Subcutaneous adipose tissue (tissue), 4 donors: ENCODE data around the gene ZFPM1. TPM values are rescaled to one million over a fixed set of nuclear protein-coding genes. Genes with fewer than 3 reads are reported as not detected.

ENCODE experiments used
- CTCF ChIP-seq: fragments of 450-650 bp; IDR thresholded peaks from one replicate; pipeline ENCODE4 v1.5.1; 2016; ENCODE audit warnings: low read depth, mild to moderate bottlenecking, control low read depth, antibody characterized with exemption, moderate library complexity
- total RNA-seq, 4 donors: library from RNA; depleted of rRNA; stranded (reverse); fragments of >200 nt; gene quantifications; one replicate each; pipeline ENCODE4 v1.1.0, GENCODE V29; 2016

Gene ZFPM1
- total RNA-seq, 4 donors from 2014 or later: 0.17 to 0.57 (median 0.44) TPM; not detected in 1

DNA sequence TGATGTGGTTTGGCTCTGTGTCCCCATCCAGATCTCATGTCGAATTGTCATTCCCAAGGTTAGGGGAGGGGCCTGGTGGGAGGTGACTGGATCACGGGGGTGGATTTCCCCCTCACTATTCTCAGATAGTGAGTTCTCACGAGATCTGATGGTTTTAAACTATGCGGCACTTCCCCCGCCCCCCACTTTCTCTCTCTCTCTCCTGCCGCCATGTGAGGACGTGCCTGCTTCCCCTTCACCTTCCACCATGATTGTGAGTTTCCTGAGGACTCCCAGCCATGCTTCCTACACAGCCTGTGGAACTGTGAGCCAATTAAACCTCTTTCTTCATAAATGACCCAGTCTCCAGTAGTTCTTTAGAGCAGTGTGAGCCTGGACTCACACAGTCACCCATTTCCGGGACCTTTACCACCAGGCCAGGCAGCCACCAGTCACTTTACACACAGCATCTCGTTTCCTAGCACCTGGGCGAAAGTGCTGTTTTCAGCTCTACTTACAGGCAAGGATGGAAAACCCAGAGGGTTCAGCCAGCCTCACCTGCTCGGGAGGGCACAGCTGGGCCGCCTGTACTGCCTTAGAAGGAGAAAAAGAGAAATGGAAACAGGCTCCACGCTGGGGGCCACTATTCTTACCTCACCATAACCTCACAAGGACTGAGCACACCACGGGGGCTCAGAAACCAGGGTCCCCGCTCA is 103.4 kb downstream of the ZFPM1 start:
- no peak for TF ChIP-seq CTCF

DNA sequence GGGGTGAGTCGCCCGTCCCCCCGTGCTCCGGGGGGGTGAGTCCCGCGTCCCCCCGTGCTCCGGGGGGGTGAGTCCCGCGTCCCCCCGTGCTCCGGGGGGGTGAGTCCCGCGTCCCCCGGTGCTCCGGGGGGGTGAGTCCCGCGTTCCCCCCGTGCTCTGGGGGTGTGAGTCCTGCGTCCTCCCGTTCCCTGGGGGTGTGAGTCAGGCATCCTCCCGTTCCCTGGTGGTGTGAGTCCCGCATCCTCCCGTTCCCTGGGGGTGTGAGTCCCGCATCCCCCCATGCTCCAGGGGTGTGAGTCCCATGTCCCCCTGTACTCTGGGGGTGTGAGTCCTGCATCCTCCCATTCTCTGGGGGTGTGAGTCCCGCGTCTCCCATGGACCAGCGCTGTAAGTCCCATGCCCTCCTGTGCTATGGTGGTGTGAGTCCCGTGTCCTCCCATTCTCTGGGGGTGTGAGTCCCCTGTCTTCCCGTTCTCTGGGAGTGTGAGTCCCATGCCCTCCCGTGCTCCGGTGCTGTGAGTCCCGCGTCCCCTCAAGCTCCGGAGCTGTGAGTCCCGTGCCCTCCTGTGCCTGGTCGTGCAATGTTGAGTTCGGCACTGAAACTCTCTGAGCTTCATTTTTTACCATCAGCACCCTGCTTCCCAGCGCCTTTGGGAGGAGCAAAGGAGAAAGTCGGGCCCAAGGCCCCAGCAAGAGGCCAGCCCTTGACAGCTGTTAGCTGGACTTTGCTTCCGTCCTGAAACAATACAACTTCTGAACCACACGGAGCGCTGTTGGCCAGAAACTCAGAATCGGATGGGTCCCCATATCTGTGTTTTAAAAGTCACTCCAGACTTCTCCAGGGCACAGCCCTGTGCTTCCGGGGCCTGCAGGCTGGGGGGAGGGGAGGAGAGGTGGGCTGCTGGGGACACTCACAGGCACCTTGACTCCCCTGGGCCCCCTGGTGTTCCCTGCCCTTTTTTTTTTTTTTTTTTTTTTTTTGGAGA is 105.7 kb downstream of the ZFPM1 start:
- TF ChIP-seq CTCF: no peak

DNA sequence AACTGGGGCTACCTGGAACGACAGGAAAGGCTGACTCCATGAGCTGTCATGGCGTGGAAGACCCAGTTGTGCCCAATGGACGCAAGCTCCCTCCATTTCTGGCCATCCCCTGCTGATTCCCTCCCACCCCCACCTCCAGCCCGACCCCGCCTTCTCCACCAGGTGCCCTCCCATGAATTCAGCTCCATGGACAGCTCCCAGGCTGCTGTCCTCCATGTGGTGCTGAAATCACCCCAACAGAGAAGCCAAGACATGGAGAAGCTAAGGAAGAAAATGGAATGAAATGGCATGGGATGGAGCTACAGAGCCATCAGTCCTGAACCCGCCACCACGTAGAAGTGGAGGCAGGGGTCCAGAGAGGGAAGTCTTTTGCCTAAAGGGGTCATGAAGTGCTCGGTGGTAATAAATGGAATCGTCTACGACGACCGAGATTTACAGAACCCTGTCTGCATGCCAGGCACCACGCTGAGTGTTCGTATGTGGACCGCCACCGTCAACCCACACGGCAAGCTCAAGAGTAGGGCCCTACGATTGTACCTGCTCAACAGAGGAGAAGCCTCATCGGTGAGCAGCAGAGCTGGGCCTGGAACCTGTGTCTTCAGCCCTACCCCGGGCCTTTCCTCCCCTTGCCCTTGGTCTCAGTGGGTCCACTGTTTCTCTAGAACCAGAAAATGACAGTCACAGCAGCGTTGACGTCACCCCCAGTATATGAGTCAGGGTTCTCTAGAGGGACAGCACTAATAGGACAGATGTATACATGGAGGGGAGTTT is 107.8 kb downstream of the ZFPM1 start:
- no peak for TF ChIP-seq CTCF

DNA sequence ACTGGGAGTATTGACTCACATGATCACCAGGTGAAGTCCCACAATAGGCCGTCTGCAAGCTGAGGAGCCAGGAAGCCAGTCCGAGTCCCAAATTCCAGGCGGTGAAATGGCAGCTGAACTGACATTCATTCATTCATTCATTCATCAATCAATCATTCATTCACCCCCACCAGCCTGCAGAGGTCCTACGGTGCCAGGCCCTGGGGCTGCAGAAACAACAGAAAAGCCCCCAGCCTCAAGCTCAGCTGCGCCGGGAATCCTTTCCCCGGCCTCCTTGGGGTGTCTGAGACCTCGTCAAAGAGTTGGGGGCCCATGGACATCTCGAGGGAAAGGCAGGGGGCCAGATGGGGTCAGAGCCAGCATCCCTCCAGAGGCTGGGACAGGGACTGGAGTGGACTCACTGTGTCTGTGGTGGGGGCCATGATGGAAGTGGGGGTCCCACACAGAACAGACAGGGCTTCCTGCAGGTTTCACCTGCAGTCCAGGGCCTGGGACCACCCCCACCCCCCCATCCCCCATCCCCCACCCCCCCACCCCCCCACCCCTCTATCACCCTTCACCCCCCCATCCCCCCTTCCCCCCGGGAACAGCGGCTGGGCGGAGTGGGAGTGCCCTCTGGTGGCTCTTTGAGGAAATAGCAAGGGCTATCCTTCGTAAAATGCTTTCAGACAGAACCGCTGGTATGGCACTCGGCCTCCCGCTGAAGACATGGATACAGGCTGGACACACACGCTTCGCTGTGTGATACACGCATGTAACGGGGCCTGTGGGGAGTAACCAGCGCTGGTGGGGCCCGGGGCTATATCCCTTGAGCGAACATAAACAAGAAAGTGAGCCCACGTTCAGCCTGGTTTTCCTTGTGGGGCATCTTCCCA is 108.6 kb downstream of the ZFPM1 start:
- no peak for TF ChIP-seq CTCF

- TF ChIP-seq CTCF: no peak
Measured at GRCh38 chr16:88566158-88566557, 113.1 kb downstream of the ZFPM1 start.

DNA sequence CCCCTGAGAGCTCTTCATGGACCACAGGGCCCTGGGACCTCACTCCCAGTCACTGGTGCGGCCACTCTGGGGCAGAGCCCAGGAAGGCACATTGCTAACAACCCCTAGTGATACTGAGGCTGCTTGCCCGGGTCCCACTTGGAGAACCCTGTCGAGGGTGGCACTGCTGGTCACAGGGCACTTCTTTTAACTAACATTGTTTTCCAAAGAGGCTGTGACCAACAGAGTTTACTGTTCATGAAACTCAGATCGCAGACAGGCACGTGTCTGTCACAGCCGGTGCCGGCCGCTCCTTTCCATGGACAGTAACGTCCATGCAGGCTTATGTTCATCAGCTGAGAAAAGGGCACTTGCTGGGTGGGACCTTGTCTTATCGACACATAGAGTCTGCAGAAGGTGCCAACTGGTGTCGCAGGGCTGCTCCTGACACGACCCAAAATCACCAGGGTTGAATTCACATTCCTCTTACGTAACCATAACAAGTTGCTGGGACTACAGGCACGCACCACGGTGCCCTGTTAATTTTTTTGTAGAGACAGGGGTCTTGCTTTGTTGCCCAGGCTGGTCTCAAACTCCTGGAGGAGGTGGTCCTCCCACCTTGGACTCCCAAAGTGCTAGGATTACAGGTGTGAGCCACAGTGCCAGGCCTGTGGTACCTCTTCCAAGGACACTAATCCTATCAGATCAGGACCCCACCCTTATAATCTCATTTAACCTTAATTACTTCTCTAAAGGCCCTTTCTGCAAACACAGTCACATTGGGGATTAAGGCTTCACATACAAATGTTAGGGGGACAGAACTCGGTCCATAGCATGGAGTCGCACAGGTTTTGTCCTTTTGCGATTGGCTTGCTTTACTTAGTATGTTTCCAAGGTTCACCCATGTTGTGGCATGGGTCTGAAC is 115.9 kb downstream of the ZFPM1 start:
- no peak for TF ChIP-seq CTCF
